HepG2 (cell line): ENCODE results near the gene COG4. TPM values are rescaled to one million over a fixed set of nuclear protein-coding genes. Genes with fewer than 3 reads are reported as not detected.

Source experiments
- ATAC-seq: fragments of 200-7000 bp; cut with Tn5 transposase; 3 replicates; pipeline ENCODE4 v1.9.1; 2020; ENCODE audit warnings: mild to moderate bottlenecking, moderate library complexity
- BruUV-seq: library from RNA; stranded (reverse); fragments of 400-500 nt; replicated peaks from 2 replicates; lab custom pipeline; 2021; lab: Mats Ljungman, UMichigan
- CTCF ChIA-PET: fragments of 300-600 bp; formaldehyde crosslinking; extraction: SDS; loops from one replicate; lab custom pipeline; 2021; ENCODE audit warnings: low total read pairs, inconsistent platforms, low intra/inter-chr PET ratio; lab: Yijun Ruan, JAX
- POLR2A ChIA-PET: fragments of 350-600 bp; sonication (Branson Sonifier 250); formaldehyde crosslinking; loops from one replicate; lab custom pipeline; 2020; ENCODE audit warnings: antibody characterized with exemption, inconsistent platforms; lab: Yijun Ruan, JAX
- DNase-seq: peaks from one replicate; pipeline ENCODE4 v3.0.0-alpha.2; 2015; ENCODE audit warnings: low spot score
- FAIRE-seq: peaks from 3 replicates; lab custom pipeline; 2011; peaks lifted over from hg19 to GRCh38; lab: Jason Lieb, UNC
- H2AFZ ChIP-seq: one replicate; pipeline ENCODE4 v1.6.1; 2011; ENCODE audit warnings: low read length, inconsistent platforms
- H3K27ac ChIP-seq: fragments of 300-600 bp; 3 replicates; pipeline ENCODE4 v1.8.0; 2011; ENCODE audit warnings: mixed run types, mild to moderate bottlenecking, mixed read lengths, low read length, inconsistent platforms; ENCODE audit not compliant: insufficient read depth; ENCODE audit errors: extremely low read length
- H3K27me3 ChIP-seq, 2 experiments: fragments of 200-600 bp in 1 of 2; 2 replicates in 1 of 2; 3 replicates in 1 of 2; pipeline versions ENCODE4 v1.6.0 to v1.8.0; 2011; ENCODE audit warnings: low read length in 2 of 2, mild to moderate bottlenecking in 2 of 2, moderate library complexity in 2 of 2, inconsistent platforms in 1 of 2; ENCODE audit not compliant: insufficient read depth in 2 of 2, control insufficient read depth in 1 of 2
- H3K36me3 ChIP-seq, 2 experiments: fragments of 200-600 bp in 1 of 2; replicated peaks in 1 of 2; 2 replicates in 1 of 2; 3 replicates in 1 of 2; pipeline versions ENCODE4 v1.5.1 to v1.8.0; 2011; ENCODE audit warnings: low read length in 2 of 2, inconsistent platforms in 1 of 2; ENCODE audit not compliant: insufficient read depth in 2 of 2, control insufficient read depth in 1 of 2
- H3K4me1 ChIP-seq: 2 replicates; pipeline ENCODE4 v1.5.1; 2012; ENCODE audit warnings: low read length, inconsistent platforms; ENCODE audit not compliant: insufficient read depth
- H3K4me2 ChIP-seq: 2 replicates; pipeline ENCODE4 v1.6.0; 2011; ENCODE audit warnings: low read depth, low read length, inconsistent platforms
- H3K4me3 ChIP-seq, 3 experiments: fragments of 200-600 bp in 1 of 3; sonication (generic), shearing (Covaris generic) in 1 of 3; replicated peaks in 1 of 3; 2 replicates each; pipeline ENCODE4 v1.5.1; 2011 to 2016; ENCODE audit warnings: low read length in 3 of 3, inconsistent platforms in 2 of 3, low read depth in 2 of 3, mild to moderate bottlenecking in 2 of 3, control low read depth in 1 of 3, mixed read lengths in 1 of 3; ENCODE audit not compliant: insufficient read depth in 1 of 3
- H3K79me2 ChIP-seq: one replicate; pipeline ENCODE4 v1.6.1; 2011; ENCODE audit warnings: low read length, inconsistent platforms; ENCODE audit not compliant: insufficient read depth
- H3K9ac ChIP-seq: 2 replicates; pipeline ENCODE4 v1.6.0; 2011; ENCODE audit warnings: mild to moderate bottlenecking, low read depth, low read length, inconsistent platforms; ENCODE audit not compliant: insufficient read depth
- H3K9me3 ChIP-seq: 2 replicates; pipeline ENCODE4 v1.5.1; 2012; ENCODE audit warnings: mild to moderate bottlenecking, low read length
- H4K20me1 ChIP-seq: 2 replicates; pipeline ENCODE4 v1.6.0; 2011; ENCODE audit warnings: inconsistent platforms, mild to moderate bottlenecking, low read length, moderate library complexity; ENCODE audit not compliant: insufficient read depth
- AGO2 ChIP-seq: fragments of 200-400 bp; formaldehyde crosslinking; optimal IDR thresholded peaks from 2 replicates; pipeline ENCODE3; 2017; ENCODE audit warnings: mild to moderate bottlenecking, low read depth, low read length, moderate library complexity
- HOXA9 ChIP-seq: sonication (generic); formaldehyde crosslinking; IDR thresholded peaks from 2 replicates; pipeline ENCODE4 v1.8.1; 2022; ENCODE audit warnings: missing genetic modification reagents, mild to moderate bottlenecking, moderate library complexity, borderline replicate concordance
- POLR2AphosphoS5 ChIP-seq: IDR thresholded peaks from 2 replicates; pipeline ENCODE4 v1.6.1; 2012; ENCODE audit warnings: low read depth, low read length
- ZC3H13 ChIP-seq: sonication (generic); formaldehyde crosslinking; IDR thresholded peaks from 2 replicates; pipeline ENCODE4 v1.8.1; 2023; ENCODE audit warnings: mild to moderate bottlenecking, missing genetic modification reagents, moderate library complexity
- ZNF605 ChIP-seq: sonication (generic); formaldehyde crosslinking; IDR thresholded peaks from 2 replicates; pipeline ENCODE4 v1.8.0; 2022; ENCODE audit warnings: mild to moderate bottlenecking, missing genetic modification reagents
- ZNF891 ChIP-seq: sonication (generic); formaldehyde crosslinking; IDR thresholded peaks from 2 replicates; pipeline ENCODE4 v1.5.0; 2020; ENCODE audit warnings: mild to moderate bottlenecking, missing genetic modification reagents
- WGBS: methylation state at CpG from one replicate; pipeline ENCODE4 v1.1.6; 2017; ENCODE audit warnings: low lambda C conversion rate; 5-methylcytosine and 5-hydroxymethylcytosine counted together
- in situ Hi-C: cut with HindIII; loops from 2 replicates; pipeline ENCODE4 v1.10.0; 2017; ENCODE audit warnings: low pct_unique_long_range_greater_than_20kb; ENCODE audit not compliant: extremely low pct_ligation_motif_present
- intact Hi-C: fragments of 100-400 bp; cut with micrococcal nuclease; formaldehyde crosslinking; loops from one replicate; pipeline ENCODE4 v1.10.0; 2022; ENCODE audit not compliant: unreplicated experiment
- polyA plus RNA-seq, 8 experiments: library from polyadenylated mRNA; depleted of rRNA in 3 of 8; stranded (reverse) in 7 of 8; unstranded in 1 of 8; fragments of >200 nt; fragmentation: Illumina TruSeq in 4 of 8; extraction: Trizol in 4 of 8; gene quantifications; 2 replicates each; pipeline versions ENCODE4 v1.2.1 to v1.2.3, GENCODE V29; 2011 to 2016; ENCODE audit warnings: low read depth in 4 of 8, missing spikeins in 1 of 8, mixed read lengths in 1 of 8; ENCODE audit not compliant: insufficient read depth in 1 of 8
- total RNA-seq, 5 experiments: library from RNA; depleted of rRNA; stranded (reverse); fragments of >200 nt; fragmentation: Illumina TruSeq; extraction: Trizol; gene quantifications; 2 replicates each; pipeline ENCODE4 v1.2.3, GENCODE V29; 2016; ENCODE audit warnings: low read depth in 1 of 5
- TF ChIP-seq, protein P1 (sequence below): sonication (generic); formaldehyde crosslinking; IDR thresholded peaks from 2 replicates; pipeline ENCODE4 v1.5.0; 2020; ENCODE audit warnings: mild to moderate bottlenecking, missing genetic modification reagents

Gene COG4
- total and polyA plus RNA-seq, 2 of the 13 experiments (the other 11 are each of a cell fraction or from before 2014, with no cell fraction given) = 51.1 to 73.8 TPM

DNA sequence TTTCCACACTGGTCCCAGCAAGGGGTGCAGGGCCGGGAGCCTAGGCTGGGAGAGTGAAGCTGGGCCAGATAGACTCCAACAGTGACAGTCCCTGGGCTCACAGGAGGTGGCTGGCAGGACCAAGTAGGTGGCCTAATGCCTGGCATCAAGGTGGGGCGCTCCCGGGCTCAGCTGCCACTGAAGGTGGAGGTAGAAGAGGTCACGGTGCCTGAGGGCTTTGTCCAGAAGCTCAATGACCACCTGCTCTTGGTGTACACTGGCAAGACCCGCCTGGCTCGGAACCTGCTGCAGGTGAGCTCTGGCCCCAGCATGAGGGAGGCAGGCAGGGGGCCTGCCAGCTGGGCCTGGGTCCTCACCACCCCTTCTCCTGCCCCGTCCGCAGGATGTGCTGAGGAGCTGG lies 45.2 kb downstream of the COG4 start:
- no peaks in the 10 kb centered on the region for H3K27me3 ChIP-seq
- ChIA-PET CTCF (no interaction called here), POLR2A (interaction anchor here (5.7 kb wide), 1 partner anchor 98 kb away, joined by 28 read pairs; no protein-coding TSS in a partner anchor)
- TF ChIP-seq ZNF891 (0 out of 2 replicates have a peak, but pooled peaks have one; percentile 53), AGO2 (peak; percentile 59), ZC3H13 (CRISPR knock-in tag) (peak; percentile 59; the same call in 1 of the 2 replicates), ZNF605 (no peak), POLR2AphosphoS5 (peak; percentile 23; the same call in 1 of the 2 replicates), HOXA9 (CRISPR knock-in tag) (no peak)
- TF ChIP-seq, protein P1, sequence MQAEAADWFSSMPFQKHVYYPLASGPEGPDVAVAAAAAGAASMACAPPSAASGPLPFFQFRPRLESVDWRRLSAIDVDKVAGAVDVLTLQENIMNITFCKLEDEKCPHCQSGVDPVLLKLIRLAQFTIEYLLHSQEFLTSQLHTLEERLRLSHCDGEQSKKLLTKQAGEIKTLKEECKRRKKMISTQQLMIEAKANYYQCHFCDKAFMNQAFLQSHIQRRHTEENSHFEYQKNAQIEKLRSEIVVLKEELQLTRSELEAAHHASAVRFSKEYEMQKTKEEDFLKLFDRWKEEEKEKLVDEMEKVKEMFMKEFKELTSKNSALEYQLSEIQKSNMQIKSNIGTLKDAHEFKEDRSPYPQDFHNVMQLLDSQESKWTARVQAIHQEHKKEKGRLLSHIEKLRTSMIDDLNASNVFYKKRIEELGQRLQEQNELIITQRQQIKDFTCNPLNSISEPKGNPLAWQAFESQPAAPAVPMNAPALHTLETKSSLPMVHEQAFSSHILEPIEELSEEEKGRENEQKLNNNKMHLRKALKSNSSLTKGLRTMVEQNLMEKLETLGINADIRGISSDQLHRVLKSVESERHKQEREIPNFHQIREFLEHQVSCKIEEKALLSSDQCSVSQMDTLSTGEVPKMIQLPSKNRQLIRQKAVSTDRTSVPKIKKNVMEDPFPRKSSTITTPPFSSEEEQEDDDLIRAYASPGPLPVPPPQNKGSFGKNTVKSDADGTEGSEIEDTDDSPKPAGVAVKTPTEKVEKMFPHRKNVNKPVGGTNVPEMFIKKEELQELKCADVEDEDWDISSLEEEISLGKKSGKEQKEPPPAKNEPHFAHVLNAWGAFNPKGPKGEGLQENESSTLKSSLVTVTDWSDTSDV (CRISPR knock-in tag) = 0 out of 2 replicates have a peak, but pooled peaks have one; percentile 29
- intact Hi-C loops (no loop called here), in situ Hi-C loops (no loop called here)
- H3K4me3 ChIP-seq = no peak overlapping the region
- no peaks in the 10 kb centered on the region for H3K9me3 ChIP-seq
- ATAC-seq (no peak), FAIRE-seq (no peak), DNase-seq (no peak)
- peaks cover 21 to 42% of the 10 kb centered on the region in 2 experiments for H3K36me3 ChIP-seq
- no peak overlapping the region for H3K27ac ChIP-seq
- H4K20me1 ChIP-seq = no peaks in the 10 kb centered on the region
- peaks cover 12% of the 10 kb centered on the region for H3K4me1 ChIP-seq
- BruUV-seq = no TSS peak
- H2AFZ ChIP-seq = no peak overlapping the region
- H3K79me2 ChIP-seq = no peaks in the 10 kb centered on the region
- WGBS = 95% methylated on average over 8 of the region's 8 CpGs
- H3K4me2 ChIP-seq = no peak overlapping the region
- no peak overlapping the region for H3K9ac ChIP-seq
